H54 (cell line): Measurements from ENCODE around the gene PPARA.

ENCODE experiments used
- DNase-seq: peaks from one replicate; pipeline ENCODE4 v3.0.0; 2011; ENCODE audit warnings: low spot score, mixed read lengths; ENCODE audit not compliant: insufficient read length
- FAIRE-seq: peaks from 3 replicates; lab custom pipeline; 2011; peaks lifted over from hg19 to GRCh38; lab: Jason Lieb, UNC
- POLR2A ChIP-seq: IDR thresholded peaks from 2 replicates; pipeline ENCODE4 v1.6.1; 2011; ENCODE audit warnings: low read depth, mild to moderate bottlenecking, low read length

PPARA gene

GRCh38 chr22:46117206-46118199, 32.8 kb upstream of the PPARA start:
- DNase-seq = no peak
- FAIRE-seq = no peak
- no peak for TF ChIP-seq POLR2A

DNA sequence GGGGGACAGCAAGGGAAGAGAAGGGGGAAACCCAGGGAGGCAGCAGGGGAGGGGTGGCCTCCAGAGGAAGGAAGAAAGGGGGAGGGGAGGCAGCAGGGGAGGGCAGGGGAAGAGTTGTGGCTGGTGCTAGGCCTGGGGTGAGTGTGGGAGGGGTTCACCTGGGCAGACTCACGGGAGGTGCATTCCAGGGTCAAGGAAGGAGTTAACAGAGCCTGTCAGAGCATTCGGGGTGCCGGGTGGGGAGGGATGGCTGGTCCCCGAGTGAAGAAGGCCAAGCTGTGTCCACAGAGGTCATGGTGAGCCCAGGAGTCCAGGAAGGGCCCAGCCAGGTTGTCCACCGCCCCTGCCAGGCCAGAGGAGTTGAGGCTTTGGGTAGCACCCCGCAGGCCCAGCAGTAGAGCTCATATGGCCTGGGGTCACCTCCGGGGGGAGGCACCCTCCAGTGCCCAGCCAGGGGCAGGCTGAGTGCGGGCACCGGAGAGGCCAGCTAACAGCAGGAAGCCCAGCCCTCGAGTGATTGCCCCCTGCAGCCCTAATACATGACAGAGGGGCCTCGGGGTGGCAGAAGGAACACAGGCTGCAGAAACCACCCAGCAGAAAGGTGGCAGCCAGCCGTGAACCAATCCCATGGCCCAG, 31.1 kb upstream of the PPARA start:
- no peak for DNase-seq
- TF ChIP-seq POLR2A = no peak

DNA sequence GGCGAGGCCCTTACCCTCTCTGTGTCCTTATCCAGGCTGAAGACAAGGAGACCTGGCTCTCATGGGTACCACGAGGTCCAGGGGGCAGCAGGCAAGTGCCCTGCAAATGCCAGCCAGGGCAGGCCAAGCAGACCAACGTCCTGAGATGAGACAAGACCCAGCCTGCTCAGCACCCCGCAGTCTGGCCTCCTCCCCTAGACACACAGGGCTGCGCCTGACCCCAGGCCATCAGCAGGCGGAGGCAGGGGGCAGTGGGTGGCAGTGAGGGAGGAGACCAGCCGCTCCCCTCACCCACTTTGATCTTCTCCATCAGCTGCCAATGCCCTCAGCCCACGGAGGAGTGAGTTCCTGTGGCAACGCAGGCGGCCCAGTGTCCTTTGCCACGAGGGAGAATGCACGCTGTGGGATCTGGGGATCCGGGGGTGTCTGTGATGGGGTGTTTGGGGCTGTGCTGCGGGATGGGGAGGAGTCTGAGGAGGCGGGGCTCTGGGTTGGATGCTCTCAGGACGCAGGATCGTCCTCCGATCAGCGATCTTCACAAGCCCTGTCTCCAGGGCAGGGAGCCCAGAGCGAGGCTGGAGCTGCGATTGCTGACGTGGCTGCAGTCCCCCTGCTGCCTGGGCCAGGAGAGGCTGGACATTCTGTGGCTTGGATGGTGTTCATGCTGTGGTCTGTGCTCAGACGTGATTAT, 30.5 kb upstream of the PPARA start:
- no peak for DNase-seq
- no peak for FAIRE-seq
- no peak for TF ChIP-seq POLR2A

More for the DNA sequence above, 31.1 kb upstream of the PPARA start:
- no peak for FAIRE-seq

GRCh38 chr22:46120420-46120737, 29.9 kb upstream of the PPARA start:
- DNase-seq (no peak), FAIRE-seq (no peak)
- TF ChIP-seq POLR2A = no peak

DNA sequence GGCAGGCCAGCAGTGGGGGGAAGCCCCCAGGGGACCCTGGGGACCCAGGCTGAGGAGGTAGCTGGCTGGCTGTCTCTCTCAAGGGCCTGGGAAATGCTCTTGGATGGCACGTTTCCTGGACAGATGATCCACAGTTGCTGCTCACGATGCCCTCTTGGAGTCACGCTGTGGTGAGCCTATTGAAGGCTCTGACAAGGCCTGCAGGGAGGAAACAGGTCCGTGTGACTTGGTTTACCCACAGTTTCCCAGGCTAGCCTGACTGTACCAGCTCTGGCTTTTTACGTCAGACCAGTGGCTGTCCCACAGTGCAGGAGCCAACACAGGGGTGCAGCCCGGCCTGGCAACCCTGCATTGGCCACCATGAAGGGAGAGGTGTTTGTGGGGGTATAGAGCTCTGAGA, 29.2 kb upstream of the PPARA start:
- no peak for FAIRE-seq
- no peak for TF ChIP-seq POLR2A

DNA sequence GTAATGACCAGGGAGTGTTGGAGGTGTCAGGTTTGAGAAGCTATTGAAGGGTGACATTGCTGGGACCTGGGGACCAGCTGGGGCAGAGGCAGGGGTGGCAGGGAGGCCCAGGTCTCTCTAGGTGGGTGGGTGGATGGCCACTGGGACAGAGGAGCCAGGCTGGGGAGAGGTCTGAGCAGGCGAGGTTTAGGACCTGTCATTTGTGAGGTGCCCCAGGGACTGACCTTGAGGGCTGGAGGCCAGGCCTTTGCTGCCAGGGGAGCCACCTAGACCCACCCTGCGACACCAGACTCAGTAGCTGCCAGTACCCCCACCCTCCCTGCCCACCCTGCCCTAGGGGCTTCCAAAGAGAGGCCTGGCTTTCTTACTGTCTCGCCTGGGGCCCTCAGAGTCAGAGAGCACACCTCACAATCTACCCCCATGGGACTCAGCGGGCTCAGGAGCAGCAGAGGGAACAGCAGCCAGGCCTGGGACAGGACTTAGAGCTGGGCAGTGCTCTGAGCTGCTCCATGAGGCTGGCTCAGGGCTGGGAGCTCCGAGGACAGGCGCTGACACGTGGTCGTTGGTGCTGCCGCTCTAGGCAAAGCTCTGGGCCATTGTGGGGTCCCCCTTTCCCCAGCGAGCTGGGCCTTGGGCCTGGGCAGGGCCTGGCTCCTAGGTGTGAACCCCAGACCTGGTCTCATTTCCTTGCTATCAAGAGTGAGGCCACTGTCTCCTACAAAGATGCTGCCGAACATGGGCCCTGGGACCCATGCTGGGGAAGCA, 28.6 kb upstream of the PPARA start:
- FAIRE-seq (no peak), DNase-seq (no peak)
- no peak for TF ChIP-seq POLR2A

More for the DNA sequence above, 29.2 kb upstream of the PPARA start:
- DNase-seq = no peak

DNA sequence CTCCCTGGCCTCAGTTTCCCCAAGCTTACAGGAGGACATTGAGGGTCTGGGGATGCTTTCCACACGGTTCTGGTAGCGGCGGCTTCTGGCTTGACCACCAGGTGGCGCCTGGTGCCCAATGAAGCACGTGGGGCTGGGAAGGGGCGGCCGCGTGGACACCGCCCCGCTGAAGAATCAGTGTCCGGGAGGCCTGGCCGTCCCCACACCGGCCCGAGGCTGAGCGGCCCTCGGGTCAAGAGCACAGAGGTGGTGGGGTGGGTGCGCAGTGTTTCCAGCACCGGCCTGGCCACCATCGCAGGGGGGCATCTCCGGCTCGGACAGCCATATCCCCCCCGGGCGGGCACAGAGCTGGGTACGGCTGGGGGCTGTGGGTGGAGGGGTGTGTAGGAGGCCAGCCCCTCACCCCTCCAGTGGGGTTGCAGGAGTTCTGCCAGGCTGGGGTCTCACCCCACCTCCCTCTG, 27.8 kb upstream of the PPARA start:
- FAIRE-seq (no peak), DNase-seq (peak; percentile 62)

GRCh38 chr22:46122980-46123693, 27.2 kb upstream of the PPARA start:
- DNase-seq (no peak), FAIRE-seq (no peak)
- TF ChIP-seq POLR2A = no peak

More for the DNA sequence above, 27.8 kb upstream of the PPARA start:
- TF ChIP-seq POLR2A = no peak

- no peak for DNase-seq
- no peak for TF ChIP-seq POLR2A
- no peak for FAIRE-seq
Observed at GRCh38 chr22:46123694-46124382, 26.5 kb upstream of the PPARA start.

GRCh38 chr22:46124383-46125144, 25.8 kb upstream of the PPARA start:
- FAIRE-seq = no peak
- no peak for TF ChIP-seq POLR2A
- DNase-seq = no peak

- no peak for DNase-seq
- no peak for FAIRE-seq
- TF ChIP-seq POLR2A = no peak
Observed at GRCh38 chr22:46125311-46125710, 25.0 kb upstream of the PPARA start.
